Parathyroid adenoma (tissue), 2 donors: ENCODE data around the gene SPEF2.

Experiments
- H2AFZ ChIP-seq: fragments of 300-600 bp; sonication (generic); one replicate; pipeline ENCODE4 v1.7.0; 2017; ENCODE audit warnings: antibody characterized with exemption, mild to moderate bottlenecking
- H3K27ac ChIP-seq: fragments of 300-600 bp; sonication (generic); one replicate; pipeline ENCODE4 v1.7.0; 2017
- H3K27me3 ChIP-seq: fragments of 300-600 bp; sonication (generic); one replicate; pipeline ENCODE4 v1.7.0; 2017; ENCODE audit warnings: low read length; ENCODE audit not compliant: control insufficient read depth, insufficient read depth
- H3K36me3 ChIP-seq: fragments of 300-600 bp; sonication (generic); one replicate; pipeline ENCODE4 v1.7.0; 2017; ENCODE audit warnings: low read length; ENCODE audit not compliant: control insufficient read depth, insufficient read depth
- H3K4me1 ChIP-seq: fragments of 300-600 bp; sonication (generic); one replicate; pipeline ENCODE4 v1.7.0; 2017; ENCODE audit warnings: control low read depth
- H3K4me2 ChIP-seq: fragments of 300-600 bp; sonication (generic); one replicate; pipeline ENCODE4 v1.7.0; 2017; ENCODE audit warnings: low read length
- H3K4me3 ChIP-seq: fragments of 300-600 bp; sonication (generic); one replicate; pipeline ENCODE4 v1.7.0; 2017; ENCODE audit warnings: low read depth, low read length
- H3K79me2 ChIP-seq: fragments of 300-600 bp; sonication (generic); one replicate; pipeline ENCODE4 v1.7.0; 2017; ENCODE audit warnings: control low read depth
- H3K9ac ChIP-seq: fragments of 300-600 bp; sonication (generic); one replicate; pipeline ENCODE4 v1.7.0; 2017; ENCODE audit warnings: mild to moderate bottlenecking
- H3K9me3 ChIP-seq: fragments of 300-600 bp; sonication (generic); one replicate; pipeline ENCODE4 v1.7.0; 2017; ENCODE audit warnings: low read length; ENCODE audit not compliant: control insufficient read depth
- TF ChIP-seq, protein P1 (sequence below): fragments of 300-600 bp; sonication (generic); IDR thresholded peaks from one replicate; pipeline ENCODE4 v1.7.0; 2017; ENCODE audit warnings: antibody characterized with exemption, mild to moderate bottlenecking
- donor health status: primary hyperparathyroidism.

Gene SPEF2

DNA sequence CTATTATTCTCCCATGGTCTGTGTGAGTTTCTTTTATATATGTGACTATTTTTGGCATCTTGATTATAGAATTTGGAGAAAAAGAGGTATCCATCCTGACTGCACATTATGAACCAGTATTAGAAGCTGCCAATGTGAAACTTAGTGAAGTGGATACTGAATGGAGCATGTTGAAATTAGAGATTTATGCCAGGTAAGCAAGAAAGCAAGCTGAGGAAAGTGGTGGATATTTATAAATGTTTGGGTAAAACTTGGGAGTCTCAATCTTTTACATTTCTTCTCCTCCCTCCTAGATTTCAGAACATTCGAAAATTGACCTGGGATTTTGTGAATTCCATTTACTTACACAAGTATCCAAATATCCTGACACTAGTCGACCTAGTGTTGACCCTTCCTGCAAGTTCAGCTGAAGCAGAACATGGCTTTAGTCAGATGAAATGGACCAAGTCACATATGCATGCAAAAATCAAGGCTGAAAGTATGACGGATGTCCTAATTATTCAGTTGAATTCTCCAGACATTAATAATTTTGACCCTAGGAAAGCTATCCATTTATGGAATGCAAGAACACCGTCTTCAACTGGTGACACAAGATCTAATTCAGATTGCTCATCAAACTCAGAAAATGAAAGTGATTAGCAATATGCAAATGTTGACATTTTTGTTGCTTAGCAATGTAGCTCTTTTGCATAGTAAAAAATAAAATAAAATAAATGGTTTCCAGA, 172.2 kb downstream of the SPEF2 start:
- Histone ChIP-seq H3K4me3 (no peak overlapping the region), H2AFZ (no peak overlapping the region), H3K27ac (no peak overlapping the region), H3K9ac (no peak overlapping the region), H3K9me3 (no peaks in the 10 kb centered on the region), H3K36me3 (no peaks in the 10 kb centered on the region), H3K4me2 (no peak overlapping the region), H3K4me1 (no peaks in the 10 kb centered on the region), H3K27me3 (no peaks in the 10 kb centered on the region), H3K79me2 (no peaks in the 10 kb centered on the region)
- TF ChIP-seq, protein P1, sequence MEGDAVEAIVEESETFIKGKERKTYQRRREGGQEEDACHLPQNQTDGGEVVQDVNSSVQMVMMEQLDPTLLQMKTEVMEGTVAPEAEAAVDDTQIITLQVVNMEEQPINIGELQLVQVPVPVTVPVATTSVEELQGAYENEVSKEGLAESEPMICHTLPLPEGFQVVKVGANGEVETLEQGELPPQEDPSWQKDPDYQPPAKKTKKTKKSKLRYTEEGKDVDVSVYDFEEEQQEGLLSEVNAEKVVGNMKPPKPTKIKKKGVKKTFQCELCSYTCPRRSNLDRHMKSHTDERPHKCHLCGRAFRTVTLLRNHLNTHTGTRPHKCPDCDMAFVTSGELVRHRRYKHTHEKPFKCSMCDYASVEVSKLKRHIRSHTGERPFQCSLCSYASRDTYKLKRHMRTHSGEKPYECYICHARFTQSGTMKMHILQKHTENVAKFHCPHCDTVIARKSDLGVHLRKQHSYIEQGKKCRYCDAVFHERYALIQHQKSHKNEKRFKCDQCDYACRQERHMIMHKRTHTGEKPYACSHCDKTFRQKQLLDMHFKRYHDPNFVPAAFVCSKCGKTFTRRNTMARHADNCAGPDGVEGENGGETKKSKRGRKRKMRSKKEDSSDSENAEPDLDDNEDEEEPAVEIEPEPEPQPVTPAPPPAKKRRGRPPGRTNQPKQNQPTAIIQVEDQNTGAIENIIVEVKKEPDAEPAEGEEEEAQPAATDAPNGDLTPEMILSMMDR, result no peak

DNA sequence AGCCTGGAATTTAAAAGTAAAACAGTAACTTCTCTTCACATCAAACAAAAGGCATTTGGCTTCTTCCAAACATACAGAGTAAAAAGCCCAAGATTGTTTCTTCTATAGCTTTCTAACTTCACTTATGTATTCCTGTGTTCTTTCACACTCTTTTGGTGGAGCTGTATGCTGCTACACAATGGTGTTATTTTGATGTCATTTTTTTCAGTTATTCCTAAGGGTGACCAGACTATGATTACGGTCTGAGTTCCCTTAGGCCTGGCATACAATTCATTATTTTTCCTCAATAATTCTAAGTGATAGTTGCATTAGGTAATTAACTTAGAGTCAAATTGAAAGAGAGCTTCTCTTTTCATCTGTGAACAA, 172.8 kb downstream of the SPEF2 start:
- H3K36me3 ChIP-seq, result no peaks in the 10 kb centered on the region
- H2AFZ ChIP-seq, result no peak overlapping the region
- H3K9ac ChIP-seq, result no peak overlapping the region
- no peak overlapping the region for H3K27ac ChIP-seq
- no peak overlapping the region for H3K4me2 ChIP-seq
- H3K9me3 ChIP-seq, result no peaks in the 10 kb centered on the region
- no peaks in the 10 kb centered on the region for H3K4me1 ChIP-seq
- no peaks in the 10 kb centered on the region for H3K79me2 ChIP-seq
- TF ChIP-seq, protein P1, result no peak
- no peak overlapping the region for H3K4me3 ChIP-seq
- no peaks in the 10 kb centered on the region for H3K27me3 ChIP-seq

DNA sequence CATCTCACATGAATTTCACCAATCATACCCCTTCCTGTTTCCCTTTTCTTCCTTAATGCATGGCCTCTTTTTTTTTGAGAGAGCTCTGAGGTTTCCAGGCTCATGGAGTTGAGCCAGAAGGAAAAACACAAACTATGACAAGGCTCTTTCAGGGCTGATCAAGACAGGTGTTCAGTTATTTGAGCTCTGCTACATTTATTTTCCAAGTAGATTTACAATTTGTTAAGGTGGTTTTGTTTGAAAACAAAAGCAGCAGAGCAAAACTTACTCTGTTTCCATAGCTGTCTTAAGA, 176.6 kb downstream of the SPEF2 start:
- H3K79me2 ChIP-seq, result no peaks in the 10 kb centered on the region
- no peaks in the 10 kb centered on the region for H3K4me1 ChIP-seq
- no peak overlapping the region for H2AFZ ChIP-seq
- no peak overlapping the region for H3K4me2 ChIP-seq
- TF ChIP-seq, protein P1, result no peak
- H3K36me3 ChIP-seq, result no peaks in the 10 kb centered on the region
- no peaks in the 10 kb centered on the region for H3K27me3 ChIP-seq
- no peak overlapping the region for H3K4me3 ChIP-seq
- no peaks in the 10 kb centered on the region for H3K9me3 ChIP-seq
- H3K9ac ChIP-seq, result no peak overlapping the region
- H3K27ac ChIP-seq, result no peak overlapping the region

DNA sequence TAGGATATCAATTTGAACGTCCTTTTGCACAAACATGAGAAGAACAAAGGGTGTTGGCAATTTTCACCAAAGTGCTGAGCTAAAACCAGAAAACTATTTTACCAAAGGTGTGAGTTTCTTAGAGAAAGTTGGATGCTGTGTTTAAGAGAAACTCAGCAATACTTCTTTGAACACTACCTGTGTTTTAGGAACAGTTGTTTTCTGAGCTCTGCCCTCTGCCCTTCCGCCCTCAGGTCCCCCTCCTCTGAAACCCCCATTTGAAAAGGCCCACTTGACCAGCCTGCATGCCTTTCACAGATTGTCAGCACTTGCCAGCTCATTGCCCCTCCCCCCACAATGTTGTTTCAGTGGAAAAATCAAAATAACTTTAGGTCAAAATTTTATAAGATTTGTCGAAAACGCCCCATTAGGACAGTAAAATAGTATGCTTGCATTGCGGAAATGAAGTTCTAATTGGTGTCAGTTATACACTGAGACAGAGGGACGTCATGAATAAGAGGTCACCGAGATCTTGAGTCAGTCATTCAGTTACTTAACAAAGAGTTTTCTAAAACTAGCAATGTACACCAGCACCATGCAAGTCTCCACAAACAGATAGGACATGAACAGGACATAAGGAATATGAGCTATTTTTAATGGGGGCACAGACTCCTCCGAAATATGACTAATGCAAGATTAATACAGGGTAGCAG, 177.2 kb downstream of the SPEF2 start:
- no peak overlapping the region for H3K27ac ChIP-seq
- TF ChIP-seq, protein P1, result no peak

DNA sequence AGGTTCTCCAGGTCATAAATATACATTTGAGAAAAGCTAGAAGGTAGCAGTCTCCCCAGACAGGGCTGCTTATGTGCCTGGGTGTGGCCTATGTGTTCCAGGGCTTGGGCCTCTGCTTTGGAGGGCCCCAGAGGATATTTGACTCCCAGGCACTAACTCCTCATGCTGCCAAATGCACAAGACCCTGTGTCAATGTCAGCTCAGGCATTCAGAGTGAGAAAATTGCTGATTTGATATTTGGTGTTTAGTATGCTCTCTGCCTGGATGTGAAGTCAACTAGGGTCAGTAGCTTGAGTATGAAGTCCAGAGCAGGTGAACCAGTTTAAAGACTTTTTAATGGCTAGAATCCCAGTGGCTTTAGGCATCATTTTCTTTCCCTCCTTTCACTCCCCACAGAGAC, 181.5 kb downstream of the SPEF2 start:
- TF ChIP-seq, protein P1, result no peak
- no peaks in the 10 kb centered on the region for H3K27me3 ChIP-seq
- H3K4me2 ChIP-seq, result no peak overlapping the region
- no peaks in the 10 kb centered on the region for H3K4me1 ChIP-seq
- no peak overlapping the region for H3K9ac ChIP-seq
- H2AFZ ChIP-seq, result no peak overlapping the region
- no peak overlapping the region for H3K4me3 ChIP-seq
- no peak overlapping the region for H3K27ac ChIP-seq
- no peaks in the 10 kb centered on the region for H3K9me3 ChIP-seq
- H3K36me3 ChIP-seq, result no peaks in the 10 kb centered on the region
- no peaks in the 10 kb centered on the region for H3K79me2 ChIP-seq

More for the DNA sequence above, 177.2 kb downstream of the SPEF2 start:
- no peak overlapping the region for H3K9ac ChIP-seq
- H3K4me1 ChIP-seq, result no peaks in the 10 kb centered on the region
- no peak overlapping the region for H3K4me2 ChIP-seq
- no peak overlapping the region for H2AFZ ChIP-seq
- H3K27me3 ChIP-seq, result no peaks in the 10 kb centered on the region
- H3K36me3 ChIP-seq, result no peaks in the 10 kb centered on the region
- H3K79me2 ChIP-seq, result no peaks in the 10 kb centered on the region
- no peak overlapping the region for H3K4me3 ChIP-seq
- H3K9me3 ChIP-seq, result no peaks in the 10 kb centered on the region
